ENCODE results near the gene PHB1. TPM values are rescaled to one million over a fixed set of nuclear protein-coding genes. Genes with fewer than 3 reads are reported as not detected.

The PHB1 gene
- 30.5 and 69.4 TPM in 2 replicates for polyA plus RNA-seq

DNA sequence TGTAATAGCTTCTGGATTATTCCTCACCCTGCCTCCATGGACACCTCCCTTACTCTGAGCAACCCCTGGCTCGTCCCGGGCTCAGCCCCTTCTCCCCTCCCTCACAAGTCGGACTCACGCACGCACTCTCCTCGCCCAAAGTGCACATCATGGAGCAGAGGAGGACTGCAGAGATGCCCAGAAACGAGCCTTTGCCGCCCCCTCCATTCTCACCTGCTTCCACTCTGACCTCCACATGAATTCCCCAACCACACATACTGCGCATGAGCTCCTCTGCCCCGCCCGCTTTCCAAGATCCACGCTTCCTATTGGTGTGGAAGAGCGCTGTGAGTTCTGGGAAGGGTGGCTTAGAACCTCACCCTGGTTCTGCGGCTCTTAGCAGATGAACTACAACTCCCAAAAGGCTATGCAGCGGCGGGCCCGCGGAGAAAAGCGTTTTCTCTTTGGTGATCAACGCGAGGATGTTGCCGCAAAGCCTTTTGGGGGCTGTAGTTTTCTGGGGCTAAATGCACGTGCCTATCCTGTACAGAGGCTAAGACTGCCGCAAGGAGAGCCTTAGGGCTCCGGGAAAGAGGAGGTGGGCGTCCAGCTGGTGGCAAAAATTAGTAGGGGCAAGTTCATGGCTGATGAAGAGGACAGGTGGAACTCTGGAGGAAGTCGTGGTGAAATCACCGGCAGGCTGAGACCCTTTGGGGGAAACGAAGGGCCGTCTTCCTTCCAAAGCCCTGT, at the start of gene PHB1:
PHB1 (minus strand) TSS at position 261 of the 729 bp plus-strand sequence. CDS start 1,618 bp downstream, outside the sequence.

DNA sequence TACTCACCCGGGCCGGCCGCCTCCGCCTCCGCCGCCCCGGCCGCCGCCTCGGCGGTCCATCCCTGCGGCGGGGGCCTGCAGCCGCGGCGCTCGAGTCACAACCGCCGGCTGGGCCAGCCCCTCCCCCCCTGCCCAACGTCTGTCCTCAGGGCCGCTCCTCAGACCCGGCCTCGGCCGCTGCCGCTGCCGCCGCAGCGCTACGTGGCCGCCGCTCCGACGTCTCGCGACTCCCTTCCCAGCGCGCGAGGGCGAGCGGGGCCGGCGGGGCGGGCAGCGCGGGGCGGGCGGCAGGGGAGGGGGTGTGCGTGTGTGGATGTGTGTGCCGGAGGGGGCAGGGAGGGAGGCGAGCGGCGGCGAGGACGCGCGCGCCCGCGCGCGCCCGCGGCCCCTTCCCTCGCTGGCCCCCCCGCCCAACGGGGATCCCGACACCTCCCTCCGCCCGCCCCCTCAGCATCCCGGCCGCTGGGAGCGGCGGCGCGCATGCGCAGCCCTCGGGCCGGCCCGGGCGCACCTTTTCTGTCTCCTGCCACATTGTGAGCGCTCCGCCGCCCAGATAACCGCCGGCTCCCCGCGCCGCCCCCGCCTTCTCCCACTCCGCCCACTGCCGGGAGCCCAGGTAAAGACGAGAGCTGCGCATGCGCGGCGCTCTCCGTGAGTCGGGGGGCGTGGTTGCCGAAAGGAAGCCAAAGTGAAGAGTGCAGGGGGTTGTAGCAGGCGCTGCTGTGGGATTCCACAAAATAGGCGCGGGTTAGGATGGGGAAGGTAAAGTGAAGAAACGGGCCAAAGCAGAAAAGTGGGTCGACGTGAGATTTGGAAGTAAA, 52.6 kb downstream of the PHB1 start, which contains the start of gene ZNF652:
ZNF652 (minus strand) TSS at position 349 of the 821 bp plus-strand sequence. CDS start 44,525 bp downstream, outside the sequence.

Other genes starting within 250 kb of the PHB1 start
- not detected in 2 replicates for gene GNGT2, start 204.3 kb downstream of the PHB1 start, polyA plus RNA-seq
- gene ABI3, start 204.2 kb downstream of the PHB1 start, polyA plus RNA-seq = not detected in 2 replicates
- 0.27 TPM in 1 of 2 replicates, not detected in the other for gene PHOSPHO1, start 184.1 kb downstream of the PHB1 start, polyA plus RNA-seq
- gene ZNF652, start 52.6 kb downstream of the PHB1 start, polyA plus RNA-seq = 15.8 and 30.9 TPM in 2 replicates
- gene NGFR, start 80.4 kb upstream of the PHB1 start, polyA plus RNA-seq = 5.3 and 8.0 TPM in 2 replicates
- 0.54 TPM in 1 of 2 replicates, not detected in the other for gene NXPH3, start 161.0 kb upstream of the PHB1 start, polyA plus RNA-seq